H9 (cell line): Measurements from ENCODE around the gene PUS10. TPM values are rescaled to one million over a fixed set of nuclear protein-coding genes. Genes with fewer than 3 reads are reported as not detected.

Experiments
- DNase-seq: peaks from one replicate; pipeline ENCODE4 v3.0.0-alpha.2; 2017
- H2AFZ ChIP-seq: one replicate; pipeline ENCODE4 v1.6.1; 2013; ENCODE audit warnings: mild to moderate bottlenecking, low read length, control low read depth, moderate library complexity
- H2AK5ac ChIP-seq: 2 replicates; pipeline ENCODE4 v1.6.1; 2013; ENCODE audit warnings: low read length, control low read depth, mixed read lengths; ENCODE audit not compliant: insufficient read length
- H2BK120ac ChIP-seq: one replicate; pipeline ENCODE4 v1.6.1; 2013; ENCODE audit warnings: low read depth, mild to moderate bottlenecking, low read length, control low read depth, inconsistent platforms; ENCODE audit not compliant: poor library complexity, severe bottlenecking
- H2BK12ac ChIP-seq: 2 replicates; pipeline ENCODE4 v1.6.1; 2013; ENCODE audit warnings: low read length, control low read depth, mixed read lengths, low read depth; ENCODE audit not compliant: insufficient read length
- H2BK15ac ChIP-seq: 2 replicates; pipeline ENCODE4 v1.6.1; 2013; ENCODE audit warnings: low read depth, low read length, control low read depth
- H2BK20ac ChIP-seq: one replicate; pipeline ENCODE4 v1.6.1; 2013; ENCODE audit warnings: low read depth, mild to moderate bottlenecking, low read length, control low read depth, inconsistent platforms; ENCODE audit not compliant: poor library complexity, severe bottlenecking
- H2BK5ac ChIP-seq: 2 replicates; pipeline ENCODE4 v1.6.1; 2013; ENCODE audit warnings: low read length, control low read depth, mixed read lengths; ENCODE audit not compliant: insufficient read length
- H3K14ac ChIP-seq: 2 replicates; pipeline ENCODE4 v1.6.1; 2013; ENCODE audit warnings: low read length, control low read depth; ENCODE audit not compliant: insufficient read depth
- H3K18ac ChIP-seq: 2 replicates; pipeline ENCODE4 v1.6.1; 2013; ENCODE audit warnings: low read depth, mild to moderate bottlenecking, mixed read lengths, low read length, control low read depth; ENCODE audit not compliant: insufficient read length
- H3K23ac ChIP-seq: 2 replicates; pipeline ENCODE4 v1.6.1; 2013; ENCODE audit warnings: low read length, control low read depth, mixed read lengths, low read depth; ENCODE audit not compliant: insufficient read length
- H3K23me2 ChIP-seq: 2 replicates; pipeline ENCODE4 v1.6.1; 2013; ENCODE audit warnings: low read depth, mild to moderate bottlenecking, mixed read lengths, low read length, control low read depth; ENCODE audit not compliant: insufficient read length, poor library complexity, severe bottlenecking
- H3K27ac ChIP-seq: 2 replicates; pipeline ENCODE4 v1.5.1; 2013; ENCODE audit warnings: low read length, control low read depth, mixed read lengths, low read depth; ENCODE audit not compliant: insufficient read length
- H3K27me3 ChIP-seq: 2 replicates; pipeline ENCODE4 v1.6.1; 2013; ENCODE audit warnings: low read length, control low read depth, inconsistent platforms; ENCODE audit not compliant: insufficient read depth
- H3K4ac ChIP-seq: 2 replicates; pipeline ENCODE4 v1.6.1; 2013; ENCODE audit warnings: low read depth, mild to moderate bottlenecking, control low read depth, inconsistent platforms, low read length, moderate library complexity
- H3K4me1 ChIP-seq: 2 replicates; pipeline ENCODE4 v1.6.1; 2013; ENCODE audit warnings: low read length, control low read depth, inconsistent platforms; ENCODE audit not compliant: insufficient read depth
- H3K4me2 ChIP-seq: 2 replicates; pipeline ENCODE4 v1.6.1; 2013; ENCODE audit warnings: low read length, control low read depth, mixed read lengths; ENCODE audit not compliant: insufficient read length, insufficient read depth
- H3K56ac ChIP-seq: 2 replicates; pipeline ENCODE4 v1.6.1; 2013; ENCODE audit warnings: low read depth, mild to moderate bottlenecking, mixed read lengths, low read length, control low read depth; ENCODE audit not compliant: insufficient read length
- H3K79me1 ChIP-seq: 2 replicates; pipeline ENCODE4 v1.6.1; 2013; ENCODE audit warnings: low read depth, mild to moderate bottlenecking, moderate library complexity, low read length, control low read depth, inconsistent platforms; ENCODE audit not compliant: insufficient read depth, poor library complexity, severe bottlenecking
- H3K79me2 ChIP-seq: 2 replicates; pipeline ENCODE4 v1.6.1; 2013; ENCODE audit warnings: low read length, control low read depth, inconsistent platforms; ENCODE audit not compliant: insufficient read depth
- H3K9ac ChIP-seq: 2 replicates; pipeline ENCODE4 v1.6.1; 2013; ENCODE audit warnings: low read length, control low read depth, mixed read lengths; ENCODE audit not compliant: insufficient read length; ENCODE audit errors: extremely low read depth
- H3K9me3 ChIP-seq: one replicate; pipeline ENCODE4 v1.6.1; 2013; ENCODE audit warnings: low read depth, low read length, inconsistent platforms; ENCODE audit not compliant: control insufficient read depth
- H3T11ph ChIP-seq: one replicate; pipeline ENCODE4 v1.6.1; 2013; ENCODE audit warnings: mild to moderate bottlenecking, low read length, control low read depth, inconsistent platforms
- H4K20me1 ChIP-seq: one replicate; pipeline ENCODE4 v1.6.1; 2013; ENCODE audit not compliant: control insufficient read depth, insufficient read length, insufficient read depth
- H4K5ac ChIP-seq: 2 replicates; pipeline ENCODE4 v1.6.1; 2013; ENCODE audit warnings: low read depth, mild to moderate bottlenecking, mixed read lengths, low read length, control low read depth; ENCODE audit not compliant: insufficient read length
- H4K8ac ChIP-seq: replicated peaks from 2 replicates; pipeline ENCODE4 v1.6.1; 2013; ENCODE audit warnings: low read length, control low read depth, mixed read lengths, low read depth; ENCODE audit not compliant: insufficient read length
- H4K91ac ChIP-seq: 2 replicates; pipeline ENCODE4 v1.6.1; 2013; ENCODE audit warnings: low read depth, mild to moderate bottlenecking, moderate library complexity, mixed read lengths, low read length, control low read depth; ENCODE audit not compliant: insufficient read length
- H3K27ac Mint-ChIP-seq, 3 experiments: 2 replicates in 2 of 3; 3 replicates in 1 of 3; pipeline ENCODE4 v1.8.0; 2020 to 2021; ENCODE audit warnings: mixed read lengths in 3 of 3, mild to moderate bottlenecking in 1 of 3, moderate library complexity in 1 of 3
- H3K27me3 Mint-ChIP-seq: 2 replicates; pipeline ENCODE4 v1.8.0; 2021; ENCODE audit warnings: low read depth, mild to moderate bottlenecking, moderate library complexity, mixed read lengths
- H3K36me3 Mint-ChIP-seq, 3 experiments: 2 replicates in 2 of 3; 3 replicates in 1 of 3; pipeline ENCODE4 v1.8.0; 2020 to 2021; ENCODE audit warnings: low read depth in 3 of 3, mixed read lengths in 3 of 3; ENCODE audit not compliant: insufficient read depth in 1 of 3
- H3K4me1 Mint-ChIP-seq, 2 experiments: 2 replicates each; pipeline ENCODE4 v1.8.0; 2020; ENCODE audit warnings: mixed read lengths in 2 of 2
- H3K4me3 Mint-ChIP-seq, 2 experiments: 2 replicates in 1 of 2; 3 replicates in 1 of 2; pipeline ENCODE4 v1.8.0; 2020 to 2021; ENCODE audit warnings: mild to moderate bottlenecking in 2 of 2, mixed read lengths in 2 of 2, moderate library complexity in 1 of 2
- H3K9me3 Mint-ChIP-seq, 2 experiments: 2 replicates in 1 of 2; 3 replicates in 1 of 2; pipeline ENCODE4 v1.8.0; 2020; ENCODE audit warnings: mild to moderate bottlenecking in 2 of 2, mixed read lengths in 2 of 2, moderate library complexity in 1 of 2
- WGBS: extraction: QIAGEN DNeasy Blood & Tissue Kit; methylation state at CpG from one replicate; pipeline ENCODE4 v1.1.7; 2013; ENCODE audit warnings: missing lambda C conversion rate, low lambda C conversion rate, mixed read lengths; ENCODE audit not compliant: insufficient read length; ENCODE audit errors: extremely low coverage; 5-methylcytosine and 5-hydroxymethylcytosine counted together
- total RNA-seq: library from RNA; stranded (reverse); gene quantifications from 2 replicates; pipeline ENCODE4 v1.2.1, GENCODE V29; 2021
- TF ChIP-seq, protein P1 (sequence below): fragments of 200-600 bp; sonication (generic); conservative IDR thresholded peaks from 3 replicates; pipeline ENCODE4 v1.8.0; 2021; ENCODE audit warnings: antibody characterized with exemption, mild to moderate bottlenecking

Gene PUS10
- total RNA-seq, 1 experiment from 2014 or later: 2.3 TPM

DNA sequence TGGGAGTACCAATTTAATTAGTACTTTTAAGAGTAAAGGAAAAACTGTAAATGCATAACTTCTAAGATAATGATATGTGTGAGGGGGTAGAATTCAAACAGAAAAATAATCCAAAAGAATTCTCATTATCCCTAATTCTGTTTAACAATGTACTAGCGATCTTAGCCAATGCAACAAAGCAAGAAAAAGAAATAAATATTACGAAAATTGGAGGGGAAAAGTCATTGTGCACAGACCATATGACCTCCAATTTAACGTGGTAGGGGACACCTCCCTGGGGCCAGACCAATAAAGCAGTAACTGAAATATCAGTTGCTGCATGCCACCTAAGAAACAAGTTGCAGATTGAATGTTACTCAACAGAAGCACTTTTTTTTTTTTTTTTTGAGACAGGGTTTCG, 26.4 kb downstream of the PUS10 start:
- Histone ChIP-seq H2BK15ac (no peak overlapping the region), H3K18ac (no peak overlapping the region), H3K27me3 (no peaks in the 10 kb centered on the region), H3K4ac (no peak overlapping the region), H3K23me2 (no peaks in the 10 kb centered on the region), H4K91ac (no peak overlapping the region), H3K14ac (no peak overlapping the region), H2BK5ac (no peak overlapping the region), H2AFZ (no peak overlapping the region), H3K79me2 (no peaks in the 10 kb centered on the region), H2AK5ac (no peak overlapping the region), H3K23ac (no peak overlapping the region), H3K4me1 (no peaks in the 10 kb centered on the region), H3K9ac (no peak overlapping the region), H3K27ac (no peak overlapping the region), H4K5ac (no peak overlapping the region), H3K9me3 (no peaks in the 10 kb centered on the region), H3K4me2 (no peak overlapping the region), H2BK20ac (no peak overlapping the region), H4K8ac (no peak overlapping the region), H3K56ac (no peak overlapping the region), H2BK120ac (no peak overlapping the region), H3T11ph (no peak overlapping the region), H4K20me1 (no peaks in the 10 kb centered on the region), H3K79me1 (no peaks in the 10 kb centered on the region), H2BK12ac (no peak overlapping the region)
- Mint-ChIP-seq H3K27ac (no peak overlapping the region), H3K36me3 (peaks cover 13 to 27% (median 14%) of the 10 kb centered on the region in 3 experiments), H3K27me3 (peaks cover 3% of the 10 kb centered on the region), H3K4me1 (no peaks in the 10 kb centered on the region), H3K4me3 (no peak overlapping the region), H3K9me3 (peaks cover 32 to 34% of the 10 kb centered on the region in 2 experiments)
- no CpG with 5 or more reads among the region's 4 CpGs for WGBS
- TF ChIP-seq, protein P1, sequence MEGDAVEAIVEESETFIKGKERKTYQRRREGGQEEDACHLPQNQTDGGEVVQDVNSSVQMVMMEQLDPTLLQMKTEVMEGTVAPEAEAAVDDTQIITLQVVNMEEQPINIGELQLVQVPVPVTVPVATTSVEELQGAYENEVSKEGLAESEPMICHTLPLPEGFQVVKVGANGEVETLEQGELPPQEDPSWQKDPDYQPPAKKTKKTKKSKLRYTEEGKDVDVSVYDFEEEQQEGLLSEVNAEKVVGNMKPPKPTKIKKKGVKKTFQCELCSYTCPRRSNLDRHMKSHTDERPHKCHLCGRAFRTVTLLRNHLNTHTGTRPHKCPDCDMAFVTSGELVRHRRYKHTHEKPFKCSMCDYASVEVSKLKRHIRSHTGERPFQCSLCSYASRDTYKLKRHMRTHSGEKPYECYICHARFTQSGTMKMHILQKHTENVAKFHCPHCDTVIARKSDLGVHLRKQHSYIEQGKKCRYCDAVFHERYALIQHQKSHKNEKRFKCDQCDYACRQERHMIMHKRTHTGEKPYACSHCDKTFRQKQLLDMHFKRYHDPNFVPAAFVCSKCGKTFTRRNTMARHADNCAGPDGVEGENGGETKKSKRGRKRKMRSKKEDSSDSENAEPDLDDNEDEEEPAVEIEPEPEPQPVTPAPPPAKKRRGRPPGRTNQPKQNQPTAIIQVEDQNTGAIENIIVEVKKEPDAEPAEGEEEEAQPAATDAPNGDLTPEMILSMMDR: no peak
- no peak for DNase-seq
